ENCODE data around the gene CPNE4. TPM values are rescaled to one million over a fixed set of nuclear protein-coding genes. Genes with fewer than 3 reads are reported as not detected.

Gene CPNE4
- total and polyA plus RNA-seq, 7 donors = 0.03 to 0.04 TPM; not detected in 5

DNA sequence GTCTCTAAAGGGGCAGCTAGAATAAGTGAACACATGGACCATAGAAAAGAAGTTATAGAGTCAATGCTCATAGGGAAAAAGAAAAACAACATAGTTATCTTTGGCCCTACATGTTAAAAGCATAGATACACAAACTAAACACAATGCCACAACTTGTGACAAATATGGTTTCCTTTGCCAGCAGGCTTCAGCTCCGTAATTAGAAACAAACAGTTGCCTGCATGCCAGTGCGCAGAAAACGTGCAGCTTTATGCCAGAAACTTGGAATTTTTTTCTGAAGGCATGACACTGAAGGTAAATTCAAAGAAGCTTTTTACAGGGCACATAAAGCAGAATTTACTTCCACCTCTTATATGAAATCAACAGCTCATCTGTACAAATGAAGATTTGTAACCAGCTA is 2.2 kb upstream of the CPNE4 start:
- peaks cover 12 to 55% (median 17%) of the 10 kb centered on the region in 3 donors for H3K27me3 ChIP-seq (ENCODE audit: insufficient read depth in 3 of 3, low read length in 2 of 3)
- intact Hi-C loops (cut with DNase I) = loop anchor here (10.0 kb wide), 3 partner anchors 242 to 1002 kb away; no protein-coding TSS in a partner anchor

DNA sequence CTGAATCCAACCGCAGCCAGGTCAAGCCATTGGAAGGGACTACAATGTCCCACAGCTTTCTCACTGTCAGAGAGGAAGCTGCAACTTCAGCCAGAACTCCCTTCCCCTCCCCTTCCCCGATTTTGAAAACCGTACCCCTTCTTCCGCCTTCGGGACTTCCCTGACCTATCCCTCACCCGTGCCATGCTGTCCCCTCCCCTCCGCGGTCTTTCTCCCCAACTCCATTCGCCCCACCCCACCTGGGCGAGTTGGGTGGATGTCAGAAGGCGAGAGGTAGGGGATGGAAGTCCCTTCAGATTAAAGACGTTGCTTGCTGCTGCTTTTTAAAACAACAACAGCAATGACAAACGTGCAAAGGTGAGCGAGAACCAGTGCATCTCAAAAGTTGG is 723 bp downstream of the CPNE4 start:
- ATAC-seq (no peak), DNase-seq (no peak)
- no peaks in the 10 kb centered on the region for H3K4me1 ChIP-seq
- WGBS, 3 donors = 1 to 2% (median 2%) methylated on average over 14 of the region's 14 CpGs
- H3K4me3 ChIP-seq = no peak overlapping the region
- no peaks in the 10 kb centered on the region for H3K36me3 ChIP-seq (ENCODE audit: insufficient read depth in 1 of 2, low read depth in 1 of 2)
- no peaks in the 10 kb centered on the region for H3K9me3 ChIP-seq
- no peak overlapping the region for H3K27ac ChIP-seq
- intact Hi-C loops (cut with DNase I) = loop anchor here (10.0 kb wide), 3 partner anchors 239 to 999 kb away; no protein-coding TSS in a partner anchor
- H3K27me3 ChIP-seq (ENCODE audit: insufficient read depth in 3 of 3, low read length in 2 of 3) = peaks cover 12 to 64% (median 15%) of the 10 kb centered on the region in 3 donors
- TF ChIP-seq, protein P1, sequence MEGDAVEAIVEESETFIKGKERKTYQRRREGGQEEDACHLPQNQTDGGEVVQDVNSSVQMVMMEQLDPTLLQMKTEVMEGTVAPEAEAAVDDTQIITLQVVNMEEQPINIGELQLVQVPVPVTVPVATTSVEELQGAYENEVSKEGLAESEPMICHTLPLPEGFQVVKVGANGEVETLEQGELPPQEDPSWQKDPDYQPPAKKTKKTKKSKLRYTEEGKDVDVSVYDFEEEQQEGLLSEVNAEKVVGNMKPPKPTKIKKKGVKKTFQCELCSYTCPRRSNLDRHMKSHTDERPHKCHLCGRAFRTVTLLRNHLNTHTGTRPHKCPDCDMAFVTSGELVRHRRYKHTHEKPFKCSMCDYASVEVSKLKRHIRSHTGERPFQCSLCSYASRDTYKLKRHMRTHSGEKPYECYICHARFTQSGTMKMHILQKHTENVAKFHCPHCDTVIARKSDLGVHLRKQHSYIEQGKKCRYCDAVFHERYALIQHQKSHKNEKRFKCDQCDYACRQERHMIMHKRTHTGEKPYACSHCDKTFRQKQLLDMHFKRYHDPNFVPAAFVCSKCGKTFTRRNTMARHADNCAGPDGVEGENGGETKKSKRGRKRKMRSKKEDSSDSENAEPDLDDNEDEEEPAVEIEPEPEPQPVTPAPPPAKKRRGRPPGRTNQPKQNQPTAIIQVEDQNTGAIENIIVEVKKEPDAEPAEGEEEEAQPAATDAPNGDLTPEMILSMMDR (IDR thresholded peaks at IDR 0.05) = no peak

More for the DNA sequence above, 2.2 kb upstream of the CPNE4 start:
- H3K4me1 ChIP-seq = no peaks in the 10 kb centered on the region
- 45 to 54% (median 49%) methylated on average over 3 of the region's 3 CpGs for WGBS, 3 donors
- H3K36me3 ChIP-seq (ENCODE audit: insufficient read depth in 1 of 2, low read depth in 1 of 2) = no peaks in the 10 kb centered on the region
- DNase-seq (no peak), ATAC-seq (no peak)
- TF ChIP-seq, protein P1 (IDR thresholded peaks at IDR 0.05) = no peak
- H3K4me3 ChIP-seq = no peak overlapping the region
- no peaks in the 10 kb centered on the region for H3K9me3 ChIP-seq
- H3K27ac ChIP-seq = no peak overlapping the region

DNA sequence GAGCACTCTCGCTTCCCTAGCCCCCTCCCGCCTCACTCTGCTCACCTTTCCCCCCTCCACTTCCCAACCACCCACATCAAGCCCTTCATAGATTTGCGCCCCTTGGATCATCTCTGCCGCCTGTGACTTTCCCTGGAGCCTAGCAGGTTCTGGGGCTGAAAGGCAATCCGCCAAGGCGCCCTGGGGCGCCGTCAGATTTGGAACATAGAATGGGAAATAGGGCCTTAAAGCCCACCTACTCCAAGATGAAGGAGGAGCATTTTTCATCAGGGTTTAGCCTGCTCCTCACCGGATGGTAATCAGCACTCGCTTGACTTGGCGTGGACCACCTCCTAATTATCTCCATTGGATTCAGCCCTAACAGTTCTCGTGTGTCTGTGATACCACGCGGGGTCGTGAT is 1.3 kb downstream of the CPNE4 start:
- Histone ChIP-seq H3K4me1 (no peaks in the 10 kb centered on the region), H3K36me3 (ENCODE audit: insufficient read depth in 1 of 2, low read depth in 1 of 2) (no peaks in the 10 kb centered on the region), H3K27me3 (ENCODE audit: insufficient read depth in 3 of 3, low read length in 2 of 3) (peaks cover 12 to 64% (median 12%) of the 10 kb centered on the region in 3 donors), H3K4me3 (no peak overlapping the region), H3K27ac (no peak overlapping the region), H3K9me3 (no peaks in the 10 kb centered on the region)
- ATAC-seq (no peak), DNase-seq (no peak)
- WGBS, 3 donors = 4 to 10% (median 6%) methylated on average over 14 to 15 of the region's 15 CpGs
- TF ChIP-seq, protein P1 (IDR thresholded peaks at IDR 0.05) = no peak
- intact Hi-C loops (cut with DNase I) = loop anchor here (10.0 kb wide), 3 partner anchors 239 to 999 kb away; no protein-coding TSS in a partner anchor

DNA sequence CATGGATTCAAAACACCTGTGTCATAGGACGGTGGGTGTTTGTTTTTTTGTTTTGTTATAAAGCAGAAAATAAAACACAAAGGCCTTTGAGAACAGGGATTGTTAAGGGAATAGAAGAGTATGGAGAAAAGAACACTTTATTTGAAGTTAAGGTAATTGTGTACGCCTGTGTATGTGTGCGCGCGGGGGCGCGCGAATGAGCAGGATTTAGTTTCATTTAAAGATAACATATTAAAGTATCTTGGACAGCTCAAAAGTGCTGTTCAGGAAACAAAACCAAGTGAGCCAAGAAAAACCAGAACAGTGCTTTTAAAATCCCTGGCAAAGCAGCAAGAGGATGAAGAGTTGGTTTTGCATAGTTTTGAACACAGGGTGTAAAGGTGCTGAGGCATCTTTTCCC is 1.9 kb downstream of the CPNE4 start:
- intact Hi-C loops (cut with DNase I) = loop anchor here (10.0 kb wide), 3 partner anchors 238 to 998 kb away; no protein-coding TSS in a partner anchor
- Histone ChIP-seq H3K9me3 (no peaks in the 10 kb centered on the region), H3K36me3 (ENCODE audit: insufficient read depth in 1 of 2, low read depth in 1 of 2) (no peaks in the 10 kb centered on the region), H3K4me1 (no peaks in the 10 kb centered on the region), H3K4me3 (no peak overlapping the region), H3K27me3 (ENCODE audit: insufficient read depth in 3 of 3, low read length in 2 of 3) (peaks cover 11 to 64% (median 12%) of the 10 kb centered on the region in 3 donors), H3K27ac (no peak overlapping the region)
- no peak for ATAC-seq
- TF ChIP-seq, protein P1 (IDR thresholded peaks at IDR 0.05) = no peak
- 80 to 85% (median 84%) methylated on average over 8 of the region's 8 CpGs for WGBS, 3 donors
- DNase-seq = no peak
